Testis (tissue), 3 donors: ENCODE results near the gene FAM120AOS. TPM values are rescaled to one million over a fixed set of nuclear protein-coding genes. Genes with fewer than 3 reads are reported as not detected.
A peak's percentile ranks its signal among the peaks of the same experiment; 100 is the strongest.

Experiments used
- DNase-seq: peaks from one replicate; pipeline ENCODE4 v3.0.0-alpha.2; 2019
- H3K27ac ChIP-seq, 2 donors: fragments of 200-600 bp; sonication (generic); one replicate each; pipeline ENCODE4 v1.5.1; 2019
- H3K27me3 ChIP-seq: fragments of 200-600 bp; sonication (generic); one replicate; pipeline ENCODE4 v1.5.1; 2019
- H3K36me3 ChIP-seq: fragments of 200-600 bp; sonication (generic); one replicate; pipeline ENCODE4 v1.5.1; 2017; ENCODE audit warnings: low read depth; ENCODE audit errors: missing control alignments
- H3K4me1 ChIP-seq: fragments of 200-600 bp; sonication (generic); one replicate; pipeline ENCODE4 v1.5.1; 2019
- H3K4me3 ChIP-seq, 2 donors: fragments of 200-600 bp; sonication (generic); one replicate each; pipeline ENCODE4 v1.5.1; 2017 to 2019
- H3K9me3 ChIP-seq: fragments of 200-600 bp; sonication (generic); one replicate; pipeline ENCODE4 v1.5.1; 2017
- CTCF ChIP-seq, 3 experiments: fragments of 450-650 bp in 2 of 3; fragments of 200-600 bp in 1 of 3; sonication (generic) in 1 of 3; IDR thresholded peaks; one replicate each; pipeline ENCODE4 v1.5.1; 2016 to 2019; ENCODE audit warnings: antibody characterized with exemption in 3 of 3, mild to moderate bottlenecking in 2 of 3, moderate library complexity in 1 of 3
- POLR2A ChIP-seq: fragments of 450-650 bp; IDR thresholded peaks from one replicate; pipeline ENCODE4 v1.6.1; 2017; ENCODE audit warnings: antibody characterized with exemption, mild to moderate bottlenecking, moderate library complexity
- WGBS, 2 donors: methylation state at CpG; one replicate each; pipeline ENCODE4 v1.1.5; 2018; 5-methylcytosine and 5-hydroxymethylcytosine counted together
- intact Hi-C: fragments of 100-400 bp; cut with DNase I; formaldehyde crosslinking; loops from one replicate; pipeline ENCODE4 v1.15.1; 2023; ENCODE audit warnings: low total_unique reads
- polyA plus RNA-seq: library from polyadenylated mRNA; stranded (reverse); fragments of 350-450 nt; fragmentation: Illumina TruSeq; extraction: RNeasy Lipid Tissue Mini Kit (QIAGEN cat#74804); gene quantifications from one replicate; pipeline ENCODE4 v1.2.3, GENCODE V29; 2014; ENCODE audit warnings: low read depth, low replicate concordance; ENCODE audit not compliant: insufficient read depth
- total RNA-seq, 2 donors: library from RNA; depleted of rRNA; stranded (reverse); fragments of >200 nt; gene quantifications; one replicate each; pipeline ENCODE4 v1.2.3, GENCODE V29; 2016

FAM120AOS gene
- total and polyA plus RNA-seq, 3 donors from 2014 or later: 34.9 to 62.0 (median 40.9) TPM

DNA sequence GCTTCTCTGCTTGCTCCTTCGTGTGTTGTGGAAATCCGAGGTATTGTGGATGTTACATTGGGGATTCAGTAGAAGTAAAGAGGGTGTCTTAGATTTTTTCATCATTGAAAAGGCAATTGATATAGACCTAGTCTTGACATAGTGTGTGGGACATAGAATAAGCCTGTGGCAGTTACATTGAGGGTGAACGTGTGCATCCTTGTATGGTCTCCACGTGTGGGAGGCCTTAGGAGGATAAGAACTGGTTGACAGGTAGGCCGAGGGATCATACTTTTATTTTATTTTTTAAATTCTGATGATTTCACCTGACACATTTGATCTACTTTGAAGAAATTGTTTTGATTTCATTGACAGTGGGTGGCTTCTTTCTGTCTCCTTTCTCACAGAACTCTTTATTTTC, 17.0 kb upstream of the FAM120AOS start:
- no peak overlapping the region for H3K27ac ChIP-seq
- no peak overlapping the region for H3K4me3 ChIP-seq
- no peak for DNase-seq
- no peak for TF ChIP-seq POLR2A
- no peak for TF ChIP-seq CTCF (IDR thresholded peaks at IDR 0.05)
- H3K36me3 ChIP-seq: no peaks in the 10 kb centered on the region
- no peaks in the 10 kb centered on the region for H3K27me3 ChIP-seq
- intact Hi-C loops: no loop called here
- no peaks in the 10 kb centered on the region for H3K9me3 ChIP-seq
- H3K4me1 ChIP-seq: peaks cover 13% of the 10 kb centered on the region
- 91 to 92% methylated on average over 5 of the region's 5 CpGs for WGBS, 2 donors

DNA sequence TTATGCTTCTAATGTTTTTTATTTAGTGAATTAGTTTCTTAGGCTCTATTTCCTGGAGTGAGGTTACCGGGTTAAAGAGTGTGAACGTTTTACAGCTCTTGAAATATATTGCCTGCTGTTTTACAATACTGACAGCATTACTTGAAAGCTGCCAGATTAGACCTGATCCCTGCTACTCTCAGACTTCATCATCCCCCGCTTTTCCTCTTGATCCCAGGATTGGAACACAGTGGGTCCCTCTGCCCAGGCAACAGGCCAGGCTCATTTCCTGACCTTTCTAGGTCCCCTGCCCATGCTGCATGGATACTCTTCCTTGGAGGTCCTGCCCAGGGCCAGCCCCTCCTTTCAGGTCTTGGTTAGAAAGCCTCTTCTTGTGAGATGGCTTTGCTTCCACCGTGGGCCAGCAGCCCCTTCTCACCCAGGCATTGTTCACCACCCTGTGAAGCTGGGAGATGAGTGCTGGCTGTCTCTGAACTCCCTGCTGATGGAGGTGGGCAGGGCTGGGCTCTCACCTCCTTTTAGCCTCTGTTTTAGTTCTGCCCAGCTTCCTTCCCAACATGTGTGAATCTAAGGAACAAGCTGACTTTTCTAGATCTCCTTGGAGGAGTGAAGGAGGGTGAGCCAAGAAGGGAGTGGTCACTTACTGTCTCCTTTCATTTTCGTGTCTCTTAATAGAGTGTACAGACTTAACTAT, 15.5 kb upstream of the FAM120AOS start:
- peaks cover 13% of the 10 kb centered on the region for H3K4me1 ChIP-seq
- WGBS, 2 donors: 39 to 46% methylated on average over 5 of the region's 5 CpGs
- no peak overlapping the region for H3K4me3 ChIP-seq
- TF ChIP-seq CTCF (IDR thresholded peaks at IDR 0.05) (no peak), POLR2A (no peak)
- H3K27me3 ChIP-seq: no peaks in the 10 kb centered on the region
- peak; percentile 55 for DNase-seq
- H3K36me3 ChIP-seq: no peaks in the 10 kb centered on the region
- no peaks in the 10 kb centered on the region for H3K9me3 ChIP-seq
- H3K27ac ChIP-seq: peak overlapping the region in 1 of 2 donors; percentile 29
- intact Hi-C loops: no loop called here

DNA sequence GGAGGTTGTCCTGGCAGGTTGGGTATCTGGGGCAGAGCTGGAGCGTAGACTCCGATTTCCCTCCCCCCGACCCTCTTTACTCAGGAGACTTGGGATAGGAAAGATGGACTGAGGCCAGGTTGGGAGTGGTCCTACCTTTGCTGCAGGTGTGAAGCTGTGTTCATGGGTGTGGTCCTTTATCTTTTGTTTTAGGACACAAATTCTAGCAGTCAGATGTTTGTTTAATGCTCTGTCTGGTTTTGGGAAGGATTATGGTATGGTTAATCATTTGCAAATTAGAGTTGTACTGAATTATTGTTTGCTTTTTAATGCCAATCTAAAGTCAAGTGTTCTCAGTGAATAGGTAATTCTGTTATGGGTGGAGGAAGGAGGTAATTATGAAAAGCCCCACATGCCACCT, 14.1 kb upstream of the FAM120AOS start:
- intact Hi-C loops: no loop called here
- H3K4me1 ChIP-seq: peaks cover 13% of the 10 kb centered on the region
- no peaks in the 10 kb centered on the region for H3K9me3 ChIP-seq
- H3K27ac ChIP-seq: no peak overlapping the region
- H3K27me3 ChIP-seq: no peaks in the 10 kb centered on the region
- 94 to 96% methylated on average over 3 of the region's 3 CpGs for WGBS, 2 donors
- H3K4me3 ChIP-seq: no peak overlapping the region
- no peak for TF ChIP-seq POLR2A
- no peak for TF ChIP-seq CTCF (IDR thresholded peaks at IDR 0.05)
- DNase-seq: no peak
- no peaks in the 10 kb centered on the region for H3K36me3 ChIP-seq

- WGBS, 2 donors: 61 to 65% methylated on average over 3 of the region's 3 CpGs
- H3K9me3 ChIP-seq: no peaks in the 10 kb centered on the region
- DNase-seq: no peak
- no peaks in the 10 kb centered on the region for H3K27me3 ChIP-seq
- TF ChIP-seq CTCF (IDR thresholded peaks at IDR 0.05): no peak
- no peak for TF ChIP-seq POLR2A
- H3K4me1 ChIP-seq: peaks cover 13% of the 10 kb centered on the region
- H3K36me3 ChIP-seq: no peaks in the 10 kb centered on the region
- H3K4me3 ChIP-seq: no peak overlapping the region
- intact Hi-C loops: no loop called here
- no peak overlapping the region for H3K27ac ChIP-seq
Measured at GRCh38 chr9:93467062-93467416, 13.7 kb upstream of the FAM120AOS start.

GRCh38 chr9:93466416-93467061, 13.2 kb upstream of the FAM120AOS start:
- H3K9me3 ChIP-seq: no peaks in the 10 kb centered on the region
- H3K27me3 ChIP-seq: no peaks in the 10 kb centered on the region
- 62 to 73% methylated on average over 7 of the region's 7 CpGs for WGBS, 2 donors
- H3K4me1 ChIP-seq: peaks cover 13% of the 10 kb centered on the region
- intact Hi-C loops: no loop called here
- no peak overlapping the region for H3K27ac ChIP-seq
- DNase-seq: no peak
- H3K4me3 ChIP-seq: no peak overlapping the region
- TF ChIP-seq CTCF (IDR thresholded peaks at IDR 0.05) (no peak), POLR2A (no peak)
- no peaks in the 10 kb centered on the region for H3K36me3 ChIP-seq
